GM12878 (cell line): Measurements from ENCODE around the gene PRR18. TPM values are rescaled to one million over a fixed set of nuclear protein-coding genes. Genes with fewer than 3 reads are reported as not detected.

Experiments used
- CEBPZ ChIP-seq: fragments of 150-350 bp; IDR thresholded peaks from 2 replicates; pipeline ENCODE4 v1.6.1; 2016; ENCODE audit warnings: low read depth, low read length
- CHD2 ChIP-seq: IDR thresholded peaks from 2 replicates; pipeline ENCODE4 v1.6.1; 2011; ENCODE audit warnings: low read depth, low read length, improper control_type of control experiment, borderline replicate concordance
- CHD4 ChIP-seq: fragments of 200-600 bp; sonication (generic); IDR thresholded peaks from 2 replicates; pipeline ENCODE4 v1.6.1; 2016; ENCODE audit warnings: mild to moderate bottlenecking
- FOS ChIP-seq: IDR thresholded peaks from 3 replicates; pipeline ENCODE4 v1.6.1; 2011; ENCODE audit warnings: borderline replicate concordance; ENCODE audit not compliant: insufficient read length; ENCODE audit errors: extremely low read depth
- KAT2A ChIP-seq: conservative IDR thresholded peaks from 2 replicates; pipeline ENCODE4 v1.6.1; 2011; ENCODE audit warnings: low read depth, low read length; ENCODE audit not compliant: control insufficient read depth
- MXI1 ChIP-seq: fragments of 150-350 bp; IDR thresholded peaks from 2 replicates; pipeline ENCODE4 v1.6.1; 2011; ENCODE audit warnings: low read depth, mild to moderate bottlenecking, inconsistent platforms, low read length, improper control_type of control experiment
- POLR2AphosphoS2 ChIP-seq: IDR thresholded peaks from 2 replicates; pipeline ENCODE4 v1.6.1; 2011; ENCODE audit warnings: low read depth, mild to moderate bottlenecking, low read length, improper control_type of control experiment, moderate library complexity
- RAD21 ChIP-seq: IDR thresholded peaks from 2 replicates; pipeline ENCODE4 v1.6.1; 2011; ENCODE audit warnings: mild to moderate bottlenecking, low read depth, low read length, moderate library complexity; ENCODE audit not compliant: insufficient read depth
- SIX5 ChIP-seq: IDR thresholded peaks from 2 replicates; pipeline ENCODE4 v1.6.1; 2011; ENCODE audit warnings: mild to moderate bottlenecking, low read depth, low read length, moderate library complexity; ENCODE audit not compliant: severe bottlenecking
- SP1 ChIP-seq: IDR thresholded peaks from one replicate; pipeline ENCODE4 v1.6.1; 2011; ENCODE audit warnings: low read depth, low read length
- SRF ChIP-seq, 2 experiments: IDR thresholded peaks; 2 replicates each; pipeline ENCODE4 v1.6.1; 2011; ENCODE audit warnings: low read depth in 2 of 2, low read length in 2 of 2, mild to moderate bottlenecking in 1 of 2, moderate library complexity in 1 of 2
- TBL1XR1 ChIP-seq: IDR thresholded peaks from 2 replicates; pipeline ENCODE4 v1.6.1; 2012; ENCODE audit warnings: low read depth, low read length, improper control_type of control experiment
- ZNF207 ChIP-seq: fragments of 450-650 bp; IDR thresholded peaks from 2 replicates; pipeline ENCODE4 v1.6.1; 2014; ENCODE audit warnings: antibody characterized with exemption, mild to moderate bottlenecking, borderline replicate concordance
- ZNF384 ChIP-seq: IDR thresholded peaks from 2 replicates; pipeline ENCODE4 v1.6.1; 2012; ENCODE audit warnings: low read depth, mild to moderate bottlenecking, low read length, improper control_type of control experiment, borderline replicate concordance
- polyA plus RNA-seq, 11 experiments: library from polyadenylated mRNA; depleted of rRNA in 4 of 11; unstranded in 6 of 11; stranded (reverse) in 5 of 11; fragments of >200 nt; fragmentation: Nextera tagmentation in 4 of 11; fragmentation: Illumina TruSeq in 1 of 11; extraction: Ambion mirVana in 4 of 11; extraction: Trizol in 1 of 11; gene quantifications; 1 replicate in 1 of 11; 2 replicates in 10 of 11; pipeline versions ENCODE4 v1.2.1 to v1.2.3, GENCODE V29; 2011 to 2016; ENCODE audit warnings: inconsistent platforms in 2 of 11, missing spikeins in 2 of 11, low read depth in 1 of 11
- total RNA-seq, 4 experiments: library from RNA; depleted of rRNA in 3 of 4; stranded (reverse); fragments of >200 nt in 3 of 4; fragmentation: Illumina TruSeq in 1 of 4; extraction: Trizol in 1 of 4; gene quantifications; 2 replicates each; pipeline versions ENCODE4 v1.2.1 to v1.2.3, GENCODE V29; 2013 to 2021
- TF ChIP-seq, protein P1 (sequence below): IDR thresholded peaks from 2 replicates; pipeline ENCODE4 v1.6.1; 2012; ENCODE audit warnings: low read depth, low read length, improper control_type of control experiment
- TF ChIP-seq, protein P2 (sequence below): fragments of 450-650 bp; IDR thresholded peaks from 2 replicates; pipeline ENCODE4 v1.6.1; 2018; ENCODE audit warnings: mild to moderate bottlenecking, low read depth, moderate library complexity; ENCODE audit not compliant: partially characterized antibody
- TF ChIP-seq, protein P3 (sequence below): fragments of 150-350 bp; IDR thresholded peaks from 2 replicates; pipeline ENCODE4 v1.6.1; 2014; ENCODE audit warnings: mild to moderate bottlenecking, low read depth, low read length

Gene PRR18
- total and polyA plus RNA-seq, 10 of the 15 experiments (the other 5 are each of a cell fraction or from before 2014, with no cell fraction given) = 0.13 to 8.2 (median 1.6) TPM

DNA sequence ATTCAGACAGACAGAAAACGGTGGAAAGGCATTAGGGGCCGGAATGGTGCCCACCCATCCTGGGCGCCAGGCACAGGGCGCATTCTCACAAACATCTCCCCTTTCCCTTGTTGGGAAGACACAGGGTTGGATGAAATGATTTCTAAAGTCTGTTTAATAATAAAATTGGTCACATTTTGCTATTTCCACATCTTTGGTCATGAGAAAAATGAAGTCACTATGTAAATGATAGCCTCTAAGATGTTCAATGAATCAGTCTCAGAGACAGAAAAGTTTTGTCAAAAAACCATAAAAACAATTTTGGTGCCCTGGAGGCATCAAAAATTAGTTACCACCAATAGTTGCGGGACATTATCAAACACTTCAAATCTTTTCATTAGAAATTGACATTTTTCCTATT is 40.7 kb downstream of the PRR18 start (continued):
- TF ChIP-seq CEBPZ (no peak), SP1 (no peak), SRF (IDR thresholded peaks at IDR 0.05; ENCODE audit: low read depth in 2 of 2, low read length in 2 of 2) (no peak), TBL1XR1 (no peak), KAT2A (no peak), ZNF207 (no peak), CHD2 (no peak), RAD21 (no peak), ZNF384 (no peak), POLR2AphosphoS2 (no peak), CHD4 (no peak), FOS (no peak), MXI1 (no peak), SIX5 (no peak)
- TF ChIP-seq, protein P1, sequence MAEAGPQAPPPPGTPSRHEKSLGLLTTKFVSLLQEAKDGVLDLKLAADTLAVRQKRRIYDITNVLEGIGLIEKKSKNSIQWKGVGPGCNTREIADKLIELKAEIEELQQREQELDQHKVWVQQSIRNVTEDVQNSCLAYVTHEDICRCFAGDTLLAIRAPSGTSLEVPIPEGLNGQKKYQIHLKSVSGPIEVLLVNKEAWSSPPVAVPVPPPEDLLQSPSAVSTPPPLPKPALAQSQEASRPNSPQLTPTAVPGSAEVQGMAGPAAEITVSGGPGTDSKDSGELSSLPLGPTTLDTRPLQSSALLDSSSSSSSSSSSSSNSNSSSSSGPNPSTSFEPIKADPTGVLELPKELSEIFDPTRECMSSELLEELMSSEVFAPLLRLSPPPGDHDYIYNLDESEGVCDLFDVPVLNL = no peak
- TF ChIP-seq, protein P2, sequence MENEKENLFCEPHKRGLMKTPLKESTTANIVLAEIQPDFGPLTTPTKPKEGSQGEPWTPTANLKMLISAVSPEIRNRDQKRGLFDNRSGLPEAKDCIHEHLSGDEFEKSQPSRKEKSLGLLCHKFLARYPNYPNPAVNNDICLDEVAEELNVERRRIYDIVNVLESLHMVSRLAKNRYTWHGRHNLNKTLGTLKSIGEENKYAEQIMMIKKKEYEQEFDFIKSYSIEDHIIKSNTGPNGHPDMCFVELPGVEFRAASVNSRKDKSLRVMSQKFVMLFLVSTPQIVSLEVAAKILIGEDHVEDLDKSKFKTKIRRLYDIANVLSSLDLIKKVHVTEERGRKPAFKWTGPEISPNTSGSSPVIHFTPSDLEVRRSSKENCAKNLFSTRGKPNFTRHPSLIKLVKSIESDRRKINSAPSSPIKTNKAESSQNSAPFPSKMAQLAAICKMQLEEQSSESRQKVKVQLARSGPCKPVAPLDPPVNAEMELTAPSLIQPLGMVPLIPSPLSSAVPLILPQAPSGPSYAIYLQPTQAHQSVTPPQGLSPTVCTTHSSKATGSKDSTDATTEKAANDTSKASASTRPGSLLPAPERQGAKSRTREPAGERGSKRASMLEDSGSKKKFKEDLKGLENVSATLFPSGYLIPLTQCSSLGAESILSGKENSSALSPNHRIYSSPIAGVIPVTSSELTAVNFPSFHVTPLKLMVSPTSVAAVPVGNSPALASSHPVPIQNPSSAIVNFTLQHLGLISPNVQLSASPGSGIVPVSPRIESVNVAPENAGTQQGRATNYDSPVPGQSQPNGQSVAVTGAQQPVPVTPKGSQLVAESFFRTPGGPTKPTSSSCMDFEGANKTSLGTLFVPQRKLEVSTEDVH = no peak
- TF ChIP-seq, protein P3, sequence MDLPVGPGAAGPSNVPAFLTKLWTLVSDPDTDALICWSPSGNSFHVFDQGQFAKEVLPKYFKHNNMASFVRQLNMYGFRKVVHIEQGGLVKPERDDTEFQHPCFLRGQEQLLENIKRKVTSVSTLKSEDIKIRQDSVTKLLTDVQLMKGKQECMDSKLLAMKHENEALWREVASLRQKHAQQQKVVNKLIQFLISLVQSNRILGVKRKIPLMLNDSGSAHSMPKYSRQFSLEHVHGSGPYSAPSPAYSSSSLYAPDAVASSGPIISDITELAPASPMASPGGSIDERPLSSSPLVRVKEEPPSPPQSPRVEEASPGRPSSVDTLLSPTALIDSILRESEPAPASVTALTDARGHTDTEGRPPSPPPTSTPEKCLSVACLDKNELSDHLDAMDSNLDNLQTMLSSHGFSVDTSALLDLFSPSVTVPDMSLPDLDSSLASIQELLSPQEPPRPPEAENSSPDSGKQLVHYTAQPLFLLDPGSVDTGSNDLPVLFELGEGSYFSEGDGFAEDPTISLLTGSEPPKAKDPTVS = no peak
